Pulmonary artery endothelial cell (primary cell): ENCODE data around the gene MTF2. TPM values are rescaled to one million over a fixed set of nuclear protein-coding genes. Genes with fewer than 3 reads are reported as not detected.
A peak's percentile ranks its signal among the peaks of the same experiment; 100 is the strongest.

ENCODE experiments used
- DNase-seq: peaks from one replicate; pipeline ENCODE4 v3.0.0-alpha.2; 2011; ENCODE audit warnings: low read depth, low spot score
- total RNA-seq: library from RNA; depleted of rRNA; stranded (reverse); fragments of >200 nt; gene quantifications from 2 replicates; pipeline ENCODE4 v1.2.3, GENCODE V29; 2014

Gene MTF2
- total RNA-seq, 1 donor from 2014 or later = 30.0 TPM

- DNase-seq = peak; percentile 5
Observed at GRCh38 chr1:93180723-93181613, 101.9 kb downstream of the MTF2 start, which contains the start of gene CCDC18. Gene CCDC18, plus strand, starts transcription at chr1:93180724. Its CDS starts 2,638 bp downstream, at chr1:93183362.

- DNase-seq = no peak
Observed at GRCh38 chr1:93186667-93187066, 107.6 kb downstream of the MTF2 start.

Other genes starting within 250 kb of the MTF2 start
- gene RPL5, start 247.2 kb upstream of the MTF2 start, total RNA-seq = 1,217 and 1,908 TPM in 2 replicates
- gene DIPK1A, start 117.8 kb upstream of the MTF2 start, total RNA-seq = 0.33 and 0.53 TPM in 2 replicates
- gene TMED5, start 101.1 kb downstream of the MTF2 start, total RNA-seq = 49.7 and 68.9 TPM in 2 replicates
- 9.0 and 13.0 TPM in 2 replicates for gene CCDC18, start 101.4 kb downstream of the MTF2 start, total RNA-seq